HG03354 (cell line): Measurements from ENCODE around the gene CELF6.
"Not testable (repeated sequence)": the region's sequence is repeated elsewhere in the genome, so short reads cannot be mapped to it uniquely, and the experiment has no call there.

Experiments
- ATAC-seq: cut with Tn5 transposase; IDR thresholded peaks from one replicate; pipeline ENCODE4 v1.9.1; 2021; ENCODE audit warnings: mild to moderate bottlenecking; ENCODE audit not compliant: unreplicated experiment, poor library complexity, severe bottlenecking

CELF6 gene

DNA sequence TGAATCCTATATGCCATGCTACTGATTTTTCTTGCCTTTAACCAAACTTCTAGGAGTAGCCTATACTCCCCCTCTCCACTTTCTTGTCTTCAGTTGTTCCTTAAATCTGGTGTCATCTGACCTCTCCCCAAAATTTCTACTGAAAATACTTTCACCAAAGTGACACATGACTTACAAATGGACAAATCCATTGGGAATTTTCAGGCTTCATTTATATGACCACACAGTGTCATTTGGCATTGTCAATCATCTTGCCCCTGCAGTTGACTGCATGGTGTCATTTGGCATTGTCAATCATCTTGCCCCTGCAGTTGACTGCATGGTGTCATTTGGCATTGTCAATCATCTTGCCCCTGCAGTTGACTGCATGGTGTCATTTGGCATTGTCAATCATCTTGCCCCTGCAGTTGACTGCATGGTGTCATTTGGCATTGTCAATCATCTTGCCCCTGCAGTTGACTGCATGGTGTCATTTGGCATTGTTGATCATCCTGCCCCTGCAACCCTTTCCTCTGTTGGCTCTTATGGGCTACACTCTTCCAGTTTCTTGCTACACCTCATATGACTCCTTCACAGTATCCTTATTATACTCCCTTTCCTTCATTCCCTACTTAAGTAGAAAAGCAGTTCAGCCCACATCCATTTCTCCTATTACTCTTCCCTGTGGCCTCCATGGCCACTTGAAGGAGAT lies 44.2 kb downstream of the CELF6 start:
- not testable (repeated sequence) for ATAC-seq

DNA sequence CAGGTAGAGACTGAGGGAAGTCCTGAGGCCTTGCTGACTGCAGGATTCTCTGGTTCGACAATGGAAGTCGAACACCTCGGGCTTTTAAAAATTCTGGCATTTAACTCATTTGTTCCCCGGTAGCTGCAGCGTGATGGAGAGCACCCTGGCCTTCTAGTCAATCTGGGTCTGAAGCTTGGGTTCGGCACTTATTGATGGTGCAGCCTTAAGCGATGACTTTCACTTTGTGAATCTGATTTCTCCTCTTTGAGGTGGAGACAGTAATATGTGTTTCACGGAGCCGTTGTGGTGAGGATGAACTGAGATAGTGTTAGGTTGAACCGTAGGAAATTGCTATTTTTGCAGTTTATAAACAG lies 47.0 kb downstream of the CELF6 start:
- no peak for ATAC-seq

DNA sequence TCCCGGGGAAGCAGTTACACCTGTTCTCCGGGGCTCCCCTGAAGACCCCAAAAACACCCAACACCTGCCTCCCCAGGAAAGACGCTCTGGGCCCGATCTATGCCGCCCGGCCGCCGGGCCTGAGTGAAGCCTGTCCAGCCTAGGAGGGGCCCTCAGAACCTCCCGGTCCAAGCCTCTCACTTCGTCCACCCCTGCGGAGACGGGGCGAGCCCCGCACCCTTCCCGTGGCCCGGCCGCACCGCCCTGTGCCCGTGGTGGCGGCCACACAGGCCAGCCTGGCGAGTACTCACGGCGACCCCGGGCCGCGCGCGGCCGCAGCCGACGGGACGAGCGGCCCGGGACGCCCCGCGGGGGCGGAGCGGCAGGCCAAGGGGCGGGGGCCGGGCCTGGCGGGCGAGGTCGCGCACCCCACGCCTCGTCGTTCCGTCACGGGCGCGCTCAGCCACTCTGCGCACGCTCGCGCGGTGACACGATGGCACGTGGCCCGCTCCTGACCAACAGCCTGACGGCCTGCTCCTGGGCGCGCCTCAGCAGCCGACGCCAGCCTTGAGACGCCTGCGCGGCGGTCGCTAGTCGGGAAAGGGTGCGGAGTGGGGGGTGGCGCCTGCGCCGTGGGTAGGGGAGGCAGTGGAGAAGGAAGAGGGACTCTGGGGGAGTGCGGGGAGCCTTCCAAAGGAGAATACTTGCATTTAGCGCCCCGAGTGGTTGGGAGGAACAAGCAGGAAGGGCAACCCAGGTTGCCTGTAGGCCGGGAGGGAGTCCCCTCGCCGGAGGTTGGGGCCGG lies 47.6 kb downstream of the CELF6 start, which contains the start of gene PARP6:
PARP6 (minus strand) TSS at position 342 of the 784 bp plus-strand sequence. CDS start 5,077 bp downstream, outside the sequence.
- peak; percentile 95 for ATAC-seq

DNA sequence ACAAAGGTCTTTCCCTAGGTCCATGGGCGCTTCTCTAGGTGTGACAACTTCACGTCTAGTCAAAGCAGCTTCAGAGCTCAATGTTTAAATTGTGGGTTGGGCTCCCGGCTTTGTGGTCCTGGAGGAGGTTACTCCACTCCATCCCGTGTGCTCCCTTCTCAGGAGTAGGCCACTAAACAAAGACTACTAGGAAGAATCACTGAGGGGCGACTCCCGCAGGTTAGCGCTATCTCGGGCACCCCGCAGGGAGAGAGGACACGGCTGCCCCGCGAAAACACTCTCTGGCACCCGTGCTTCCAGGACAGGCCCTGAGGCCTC lies 48.1 kb downstream of the CELF6 start:
- peak; percentile 28 for ATAC-seq

DNA sequence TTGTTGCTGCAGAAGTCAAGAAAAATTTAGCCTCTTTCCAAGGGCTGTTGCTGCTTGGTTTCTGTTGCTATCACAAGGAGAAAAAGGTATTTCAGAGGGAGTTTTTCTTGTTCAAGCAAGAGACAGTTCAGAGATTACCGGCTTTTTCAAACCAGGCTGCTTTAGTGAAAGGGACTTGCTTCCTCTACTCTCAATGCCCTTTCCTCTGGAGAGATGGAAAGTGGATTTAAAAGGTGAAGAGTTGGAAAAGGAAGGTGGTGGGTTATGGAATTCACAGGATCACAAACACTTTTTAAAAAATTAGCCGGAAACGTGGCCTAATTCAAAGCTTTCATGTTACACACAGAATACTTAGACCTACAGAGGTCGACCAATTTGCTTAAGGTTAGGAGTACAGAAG lies 48.7 kb downstream of the CELF6 start:
- ATAC-seq = no peak

DNA sequence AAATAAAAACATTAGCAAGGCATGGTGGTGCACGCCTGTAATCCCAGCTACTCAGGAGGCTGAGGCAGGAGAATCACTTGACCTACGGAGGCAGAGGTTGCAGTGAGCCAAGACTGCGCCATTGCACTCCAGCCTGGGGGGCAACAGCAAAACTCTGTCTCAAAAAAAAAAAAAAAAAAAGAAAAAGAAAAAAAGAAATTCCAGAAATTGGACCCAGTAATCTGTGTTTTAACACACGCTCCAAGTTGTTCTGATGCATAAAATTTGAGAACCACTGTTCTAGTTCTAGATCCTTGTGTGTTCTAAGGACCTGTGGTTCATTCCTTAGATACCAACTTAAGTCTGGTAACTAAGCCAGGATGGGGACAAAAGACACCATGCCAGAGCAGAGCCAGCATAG lies 50.2 kb downstream of the CELF6 start:
- ATAC-seq = no peak

DNA sequence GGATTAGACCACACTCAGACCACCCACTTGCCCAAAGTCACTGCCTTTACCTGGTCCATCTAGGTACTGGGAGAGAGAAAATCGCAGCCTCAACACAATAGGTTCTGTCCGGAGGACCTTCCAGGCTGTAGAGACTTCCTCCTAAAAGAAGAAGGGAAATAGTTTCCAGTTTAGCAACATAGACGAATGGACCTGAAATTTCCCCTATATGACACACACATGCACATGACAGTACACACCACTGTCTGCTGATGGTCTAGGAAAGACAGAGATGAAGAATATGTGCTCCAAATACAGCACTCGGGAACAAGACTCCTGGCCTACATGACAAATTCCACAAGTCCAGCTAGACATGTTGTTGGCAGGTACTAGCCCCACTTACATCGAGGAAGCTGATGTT lies 54.9 kb downstream of the CELF6 start:
- ATAC-seq = no peak

DNA sequence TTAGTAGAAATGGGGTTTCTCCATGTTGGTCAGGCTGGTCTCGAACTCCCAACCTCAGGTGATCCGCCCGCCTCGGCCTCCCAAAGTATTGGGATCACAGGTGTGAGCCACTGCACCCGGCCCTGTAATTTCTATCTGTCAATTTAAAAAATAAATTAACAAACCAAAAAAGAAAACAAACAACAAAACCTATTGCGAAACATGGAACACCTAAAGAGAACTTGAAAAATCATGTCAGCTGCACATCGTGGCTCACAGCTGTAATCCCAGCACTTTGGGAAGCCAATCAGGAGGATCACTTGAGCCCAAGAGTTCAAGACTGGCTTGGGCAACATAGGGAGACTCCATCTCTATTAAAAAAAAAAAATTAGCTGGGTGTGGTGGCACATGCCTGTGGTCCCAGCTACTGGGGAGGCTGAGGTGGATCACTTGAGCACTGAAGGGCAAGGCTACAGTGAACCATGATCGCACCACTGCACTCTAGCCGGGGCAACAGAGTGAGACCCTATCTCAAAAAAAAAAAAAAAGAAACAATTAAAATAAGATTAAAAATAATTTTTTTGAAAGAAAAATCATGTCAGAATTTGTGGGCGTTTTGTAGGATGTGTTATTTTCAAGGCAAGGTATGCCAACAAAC lies 67.2 kb downstream of the CELF6 start:
- ATAC-seq = no peak

DNA sequence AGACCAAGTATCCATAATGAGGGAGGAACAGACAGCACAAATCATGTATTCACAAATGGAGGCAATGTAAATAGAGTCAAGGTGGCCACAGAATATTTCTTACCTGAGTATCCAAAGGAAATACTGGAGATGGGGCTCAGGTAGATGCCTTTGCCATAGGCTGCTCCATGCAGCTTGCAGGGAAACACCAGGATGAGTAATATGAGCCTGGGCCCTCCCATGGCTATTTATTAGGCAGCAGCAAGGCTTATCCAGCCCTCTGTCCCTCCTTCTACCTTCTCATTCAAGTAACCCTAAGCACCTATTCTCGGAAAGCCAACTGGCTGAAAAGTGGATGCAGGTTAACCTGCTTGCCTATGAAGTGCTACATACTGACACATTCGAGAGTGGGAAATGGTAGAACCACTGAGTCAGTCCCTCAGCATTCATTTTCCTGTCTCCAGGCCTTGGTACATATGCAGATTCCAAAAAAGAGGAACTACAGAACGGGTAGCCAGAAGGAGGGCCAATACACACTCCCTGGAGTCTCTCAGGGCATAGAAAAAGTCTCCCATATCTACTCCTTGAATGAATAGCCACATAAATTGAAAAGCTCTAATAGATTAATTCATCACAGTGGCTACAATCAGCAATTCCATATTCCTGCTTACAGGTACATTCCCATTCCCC lies 70.7 kb downstream of the CELF6 start:
- ATAC-seq = no peak

DNA sequence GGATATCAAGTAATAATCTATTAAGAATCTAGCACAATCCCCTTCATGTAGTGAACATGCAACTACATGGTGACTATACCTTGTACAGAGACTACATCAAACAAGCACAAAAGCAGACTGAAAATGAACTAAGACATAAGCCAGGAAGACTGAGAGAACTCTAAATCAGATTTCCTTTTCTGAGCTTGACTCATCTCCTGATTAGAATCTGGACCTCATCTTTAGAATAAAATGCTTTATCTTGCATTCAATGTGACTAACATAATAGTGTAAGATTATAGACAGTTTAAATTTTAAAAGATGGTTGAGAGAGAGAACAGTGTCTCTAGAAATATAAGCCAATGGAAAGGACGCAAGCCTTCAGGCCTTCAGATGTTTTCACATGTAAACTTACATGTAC lies 71.4 kb downstream of the CELF6 start:
- no peak for ATAC-seq

DNA sequence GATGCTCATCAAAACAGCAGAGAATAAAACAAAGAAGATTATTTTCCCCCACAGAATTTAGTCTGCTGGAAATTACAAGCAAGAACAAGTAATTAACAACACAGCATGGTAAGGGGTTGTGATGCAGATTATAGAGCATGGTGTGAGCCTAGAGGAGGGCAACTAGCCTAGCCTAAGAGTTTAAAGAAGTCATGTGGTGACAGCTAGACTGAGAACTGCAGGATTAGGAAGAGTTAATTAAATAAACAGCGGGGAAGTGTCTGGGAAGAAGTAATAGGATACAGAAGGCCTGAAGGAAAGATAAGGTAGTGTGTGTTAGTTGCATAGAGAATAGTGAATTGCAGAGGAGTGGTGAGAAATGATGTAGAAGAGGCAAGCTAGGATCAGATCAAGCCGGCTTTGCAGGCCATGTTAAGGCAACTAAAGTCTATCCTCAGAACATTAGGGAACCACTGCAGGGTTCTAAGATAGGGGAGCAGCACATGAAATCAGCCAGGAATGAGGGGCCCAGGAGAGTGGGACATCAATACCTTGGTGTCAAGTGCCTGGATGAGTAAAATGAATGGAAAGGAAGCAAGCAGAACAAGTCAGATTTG lies 77.1 kb downstream of the CELF6 start:
- ATAC-seq = no peak

DNA sequence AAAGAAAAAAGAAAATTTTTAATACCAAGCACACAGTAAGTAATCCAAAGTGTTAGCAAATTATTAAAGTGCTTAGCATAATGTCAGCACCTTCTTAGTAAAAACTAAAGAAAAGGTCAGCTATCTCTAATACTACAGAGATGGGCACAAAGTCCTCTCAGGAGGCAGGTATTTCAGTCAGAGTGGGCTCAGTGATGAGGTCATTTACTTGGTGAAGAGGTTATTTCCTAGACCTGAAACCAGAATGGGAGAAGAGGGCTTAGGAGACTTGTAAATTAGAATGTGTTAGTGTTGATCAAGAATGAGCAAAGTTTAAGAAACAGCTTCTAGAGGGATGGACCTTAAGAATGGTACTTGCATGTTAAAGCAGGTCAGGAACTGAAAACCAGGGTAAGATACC lies 80.3 kb downstream of the CELF6 start:
- ATAC-seq = no peak

DNA sequence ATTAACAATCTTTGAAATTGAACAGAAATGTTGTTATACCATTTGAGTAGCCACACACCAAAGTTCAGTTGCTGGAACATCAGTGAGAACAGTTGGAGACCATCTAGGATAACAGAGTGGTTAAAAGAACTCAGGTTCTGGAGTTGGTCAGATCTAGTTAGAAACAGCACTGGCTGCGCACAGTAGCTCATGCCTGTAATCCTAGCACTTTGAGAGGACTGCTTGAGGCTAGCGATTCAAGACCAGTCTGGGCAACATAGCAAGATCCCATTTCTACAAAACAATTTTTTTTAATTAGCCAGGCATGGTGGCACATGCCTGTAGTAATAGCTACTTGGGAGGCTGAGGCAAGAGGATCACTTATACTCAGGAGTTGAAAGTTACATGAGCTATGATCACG lies 81.4 kb downstream of the CELF6 start:
- no peak for ATAC-seq

DNA sequence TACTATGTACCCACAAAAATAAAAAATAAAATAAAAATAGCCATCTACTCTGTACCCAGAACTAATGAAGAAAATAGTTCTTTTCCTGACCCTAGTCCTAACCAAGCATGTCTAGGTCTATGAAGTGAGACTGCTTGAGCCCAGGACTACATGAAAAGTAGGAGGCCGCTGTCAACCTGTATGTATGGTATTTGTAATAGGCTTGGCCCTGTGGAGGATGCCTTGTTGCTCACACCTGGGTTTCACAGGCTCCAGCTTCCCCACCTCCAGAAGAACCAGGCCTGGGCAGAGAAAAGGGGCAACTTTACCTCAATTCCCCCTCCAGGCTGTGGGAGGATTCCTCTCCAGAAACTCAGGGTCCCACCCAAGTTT lies 82.1 kb downstream of the CELF6 start:
- no peak for ATAC-seq

DNA sequence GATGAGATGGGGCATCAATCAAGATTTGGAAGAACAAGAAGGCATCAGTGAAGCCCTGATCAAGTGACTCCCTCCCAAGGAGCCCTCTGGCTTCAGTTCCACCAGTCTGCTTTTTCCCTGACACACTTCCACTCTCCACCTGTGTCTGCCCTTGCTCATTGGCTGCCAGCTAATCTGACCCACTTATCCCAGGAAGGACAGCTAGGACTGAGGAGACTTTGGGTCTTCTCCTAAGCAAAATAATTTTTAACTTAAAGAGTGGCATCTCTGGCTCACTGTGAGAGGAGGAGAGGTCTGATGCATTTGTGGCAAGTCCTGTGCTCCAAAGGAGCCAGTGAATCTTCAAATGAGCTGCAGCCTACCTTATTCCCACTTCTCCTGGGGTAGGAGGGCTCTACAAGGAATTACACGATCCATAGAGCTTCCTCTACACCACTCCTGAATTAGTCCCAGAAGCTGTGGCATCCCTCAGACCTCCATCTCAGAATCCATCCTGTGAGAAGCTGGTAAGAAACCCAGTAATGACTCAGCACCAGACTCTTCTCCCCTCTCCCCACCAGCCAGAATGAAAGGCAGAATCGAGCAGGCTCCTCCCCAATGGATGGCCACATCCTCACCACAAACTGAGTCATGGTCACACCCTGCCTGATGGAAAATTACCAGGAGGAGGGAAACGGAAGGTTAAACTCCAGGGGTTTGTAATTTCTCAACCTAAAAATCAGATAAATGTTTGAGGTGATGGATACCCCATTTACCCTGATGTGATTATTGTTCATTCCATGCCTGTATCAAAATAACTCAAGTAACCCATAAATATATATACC lies 82.7 kb downstream of the CELF6 start:
- ATAC-seq = peak; percentile 71

DNA sequence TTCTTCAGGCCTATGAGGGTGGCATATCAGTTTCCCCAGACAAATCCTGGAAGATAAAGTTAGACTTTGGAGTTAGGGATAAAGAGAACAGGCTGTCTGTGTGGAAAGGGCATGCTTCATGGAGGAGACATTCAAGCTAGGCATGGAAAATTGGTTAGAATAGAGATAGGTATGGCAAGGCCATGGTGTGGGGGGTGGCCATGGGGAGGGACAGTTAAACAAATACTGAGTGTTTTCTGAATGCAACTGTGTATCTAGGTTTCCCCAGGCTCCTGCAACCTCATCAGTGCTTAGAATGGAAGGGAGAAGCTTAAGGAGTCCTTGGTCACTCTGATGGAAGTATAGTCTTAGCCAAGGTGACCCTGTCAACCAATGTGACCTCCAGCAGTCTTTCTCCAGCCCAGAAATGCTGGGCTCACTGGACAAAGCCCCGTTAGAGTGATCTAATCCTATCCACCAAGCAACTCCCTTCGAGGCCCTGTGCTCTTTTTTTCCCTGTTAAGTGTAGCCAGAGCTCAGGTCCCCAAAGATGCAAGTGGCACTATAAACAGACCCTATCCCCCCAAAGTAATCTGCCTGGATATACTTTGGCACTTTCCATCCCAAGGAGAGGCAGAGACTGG lies 83.5 kb downstream of the CELF6 start:
- no peak for ATAC-seq

DNA sequence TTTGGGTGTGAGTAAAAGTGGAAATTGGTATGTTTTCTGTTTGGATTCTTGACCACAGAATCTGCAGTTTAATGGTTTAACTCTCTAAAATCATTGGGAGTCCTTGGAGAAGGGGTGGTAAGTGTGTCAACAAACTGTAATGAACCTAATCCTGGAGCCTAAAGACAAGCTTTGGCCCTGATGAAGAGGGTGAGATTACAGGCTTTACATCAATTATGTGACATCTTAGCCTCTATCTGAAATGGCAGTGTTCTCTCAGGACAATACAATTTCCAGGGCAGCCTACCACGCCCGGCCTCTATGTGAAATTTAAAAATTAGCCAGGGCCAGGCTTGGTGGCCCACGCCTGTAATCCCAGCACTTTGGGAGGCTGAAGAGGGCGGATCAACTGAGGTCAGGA lies 84.7 kb downstream of the CELF6 start:
- ATAC-seq = no peak
